GM10248 (cell line): ENCODE data around the gene NBPF20.
"Not testable (repeated sequence)": the region's sequence is repeated elsewhere in the genome, so short reads cannot be mapped to it uniquely, and the experiment has no call there.

Source experiments
- CTCF ChIA-PET: fragments of 300-600 bp; sonication (Branson Sonifier 250); formaldehyde crosslinking; extraction: SDS; loops from one replicate; lab custom pipeline; 2021; ENCODE audit warnings: antibody characterized with exemption; lab: Yijun Ruan, JAX
- POLR2A ChIA-PET: fragments of 350-650 bp; sonication (Branson Sonifier 250); formaldehyde crosslinking; extraction: SDS; loops from one replicate; lab custom pipeline; 2020; ENCODE audit warnings: antibody characterized with exemption; lab: Yijun Ruan, JAX
- DNase-seq: peaks from one replicate; pipeline ENCODE4 v3.0.0; 2012; ENCODE audit errors: extremely low spot score

NBPF20 gene

GRCh38 chr1:145451914-145452313 is 26.5 kb upstream of the NBPF20 start:
- CTCF ChIA-PET, POLR2A ChIA-PET, DNase-seq: not testable (repeated sequence)

DNA sequence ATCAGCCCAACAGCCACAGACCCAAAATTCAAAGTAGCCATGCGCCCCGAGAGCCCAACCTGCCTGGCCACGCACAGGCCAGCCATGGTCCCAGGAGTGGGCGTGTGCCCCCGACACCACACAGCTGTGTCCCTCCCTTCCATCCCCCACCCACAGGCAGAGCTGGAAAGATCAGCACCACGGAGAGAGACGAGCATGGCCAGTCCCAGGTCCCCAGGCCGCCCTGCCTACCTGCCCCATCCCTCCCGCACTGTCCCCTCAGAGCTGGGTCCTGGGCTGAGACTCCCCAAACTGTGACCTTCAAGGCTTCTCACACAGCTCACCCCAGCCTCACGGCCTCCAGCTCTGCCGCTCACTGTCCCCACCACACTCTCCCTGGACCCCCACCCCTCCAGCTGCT is 19.8 kb upstream of the NBPF20 start:
- DNase-seq, POLR2A ChIA-PET, CTCF ChIA-PET: not testable (repeated sequence)

GRCh38 chr1:145442340-145442739 is 16.9 kb upstream of the NBPF20 start:
- DNase-seq, CTCF ChIA-PET, POLR2A ChIA-PET: not testable (repeated sequence)

DNA sequence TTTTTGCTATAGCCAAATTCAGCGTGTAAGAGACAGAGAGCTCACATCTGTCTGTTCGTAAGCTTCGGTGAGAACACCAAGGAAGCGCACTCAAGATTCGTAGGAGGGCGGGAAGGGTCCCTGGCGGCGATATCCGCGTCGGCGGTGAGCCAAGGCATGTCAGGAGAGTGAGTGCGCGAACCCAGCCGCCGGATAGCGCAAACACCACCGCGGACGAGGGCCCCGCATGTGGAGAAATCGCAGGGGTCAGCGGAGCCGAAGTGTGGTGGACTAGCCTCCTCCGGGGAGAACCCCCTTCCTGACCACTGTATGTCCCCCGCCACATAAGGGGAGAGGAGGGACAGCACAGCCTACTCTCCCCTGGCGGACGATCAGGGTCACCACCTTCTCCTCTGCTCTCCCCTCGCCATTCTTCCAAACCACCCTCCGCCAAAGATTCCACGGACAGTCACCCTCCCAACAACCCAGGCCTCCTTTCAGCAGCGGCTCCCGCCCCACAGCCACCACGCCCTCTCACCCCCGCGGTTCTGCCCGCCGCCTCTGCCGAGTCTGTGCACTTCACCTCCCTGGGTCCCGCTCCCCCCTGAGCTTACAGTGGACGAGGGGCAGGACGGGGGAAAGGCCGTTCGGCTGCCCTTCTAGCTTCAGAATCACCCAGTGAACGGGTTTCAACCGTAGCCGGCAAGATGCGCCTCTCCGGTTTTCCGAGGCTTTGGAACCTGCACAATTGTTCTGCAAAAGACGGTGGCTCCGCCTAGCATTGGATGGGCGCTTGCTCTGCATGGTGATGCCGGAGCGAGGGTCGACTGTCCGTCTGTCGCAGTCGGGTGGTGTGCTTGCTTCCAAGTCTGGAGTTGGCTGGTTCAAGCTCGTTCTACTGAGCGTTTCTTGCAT is 6.2 kb upstream of the NBPF20 start:
- CTCF ChIA-PET, POLR2A ChIA-PET, DNase-seq: not testable (repeated sequence)

- CTCF ChIA-PET, POLR2A ChIA-PET, DNase-seq: not testable (repeated sequence)
These were observed 5.4 kb upstream of the NBPF20 start for GRCh38 chr1:145430830-145431229.

GRCh38 chr1:145429329-145429728 is 3.9 kb upstream of the NBPF20 start:
- CTCF ChIA-PET, DNase-seq, POLR2A ChIA-PET: not testable (repeated sequence)

DNA sequence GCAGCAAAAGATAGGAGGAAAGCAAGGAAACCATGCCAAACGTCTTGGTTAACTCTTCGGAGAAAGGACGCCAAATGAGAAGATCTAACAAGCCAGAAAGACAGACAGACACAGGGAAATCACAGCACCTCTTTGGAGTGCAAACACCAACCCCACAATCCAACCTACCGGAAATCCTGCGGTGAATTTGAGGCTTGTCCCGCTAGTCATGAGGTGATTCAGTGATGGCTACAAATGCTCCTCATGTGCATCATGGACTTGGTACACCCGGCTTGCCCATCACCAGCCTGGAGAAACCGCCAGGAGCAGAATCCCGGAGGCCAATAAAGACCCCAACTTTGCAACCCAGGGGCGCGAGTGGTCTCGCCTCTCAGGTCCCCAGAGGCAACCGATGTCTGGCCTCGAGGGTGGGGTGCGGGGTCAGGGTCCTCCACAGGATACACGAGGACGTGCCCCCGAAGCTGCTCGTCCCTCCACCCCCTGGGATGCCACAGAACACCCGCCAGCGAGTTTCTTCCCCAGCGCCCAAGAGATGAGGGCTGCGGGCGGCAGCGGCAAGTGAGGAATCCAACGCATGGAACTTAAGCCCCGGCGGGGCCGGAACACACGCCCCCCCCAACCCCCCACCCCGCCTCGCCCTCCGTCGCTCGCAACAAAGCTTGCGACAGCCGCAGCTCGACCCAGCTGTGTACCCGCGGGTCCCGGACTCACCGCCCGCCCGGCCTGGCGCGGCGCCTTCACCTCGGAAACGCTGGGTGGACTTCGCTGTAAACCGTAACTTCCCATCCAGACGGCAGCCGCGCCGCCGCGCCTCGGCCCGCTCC is 579 bp downstream of the NBPF20 start:
- POLR2A ChIA-PET, CTCF ChIA-PET: not testable (repeated sequence)
- peak; percentile 8 for DNase-seq

GRCh38 chr1:145415149-145415548 is 10.3 kb downstream of the NBPF20 start:
- DNase-seq, POLR2A ChIA-PET, CTCF ChIA-PET: not testable (repeated sequence)

DNA sequence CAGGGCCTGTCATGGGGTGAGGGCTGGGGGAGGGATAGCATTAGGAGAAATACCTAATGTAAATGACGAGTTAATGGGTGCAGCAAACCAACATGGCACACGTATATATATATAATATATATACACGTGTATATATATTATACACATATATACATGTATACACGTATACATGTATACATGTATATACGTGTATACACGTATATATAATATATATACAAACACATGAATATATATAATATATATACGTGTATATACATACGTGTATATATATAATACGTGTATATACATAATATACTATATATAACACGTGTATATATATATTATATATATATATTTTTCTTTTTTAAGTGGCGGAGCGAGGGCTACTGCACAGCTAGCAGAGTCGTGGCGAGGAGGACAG is 18.1 kb downstream of the NBPF20 start:
- DNase-seq, CTCF ChIA-PET, POLR2A ChIA-PET: not testable (repeated sequence)

GRCh38 chr1:145404949-145405348 is 20.5 kb downstream of the NBPF20 start:
- POLR2A ChIA-PET, DNase-seq, CTCF ChIA-PET: not testable (repeated sequence)

GRCh38 chr1:145400701-145401100 is 24.7 kb downstream of the NBPF20 start:
- CTCF ChIA-PET, DNase-seq, POLR2A ChIA-PET: not testable (repeated sequence)
